ENCODE measurements around the gene CSTB.

Gene CSTB

DNA sequence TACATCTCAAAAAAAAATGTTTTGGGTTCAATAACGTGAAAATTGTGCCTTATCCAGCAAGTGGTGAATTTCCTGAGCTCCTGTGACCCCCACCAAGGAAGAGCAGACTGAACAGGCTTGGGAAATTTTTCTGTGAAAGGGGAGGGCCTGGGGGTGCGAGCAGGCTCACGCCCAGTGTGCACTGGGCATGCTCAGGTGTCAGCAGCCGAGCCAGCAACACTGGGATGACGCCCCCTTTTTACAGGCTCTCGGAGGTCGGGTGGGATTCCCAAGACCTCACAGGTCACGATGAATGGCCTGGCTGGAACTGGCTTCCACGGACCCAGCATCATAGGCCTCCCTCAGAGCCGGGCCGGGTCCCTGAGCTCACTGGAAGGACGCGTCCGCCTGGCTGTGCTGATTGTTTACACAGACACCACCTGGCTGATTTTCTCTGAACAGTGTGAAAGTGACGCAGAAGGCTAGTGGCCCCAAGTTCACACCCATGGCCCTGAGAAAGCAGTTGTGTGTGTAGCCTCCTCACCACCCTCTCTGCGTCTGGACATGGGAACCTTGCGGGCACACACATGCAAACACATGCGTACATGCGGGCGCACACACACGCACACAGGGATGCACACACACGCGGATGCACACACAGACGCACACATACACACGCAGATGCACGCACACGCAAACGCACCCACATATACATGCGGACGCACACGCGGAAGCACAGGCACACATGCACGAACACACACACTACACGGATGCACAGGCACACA, 9.2 kb downstream of the CSTB start:
- DNase-seq: no peak

DNA sequence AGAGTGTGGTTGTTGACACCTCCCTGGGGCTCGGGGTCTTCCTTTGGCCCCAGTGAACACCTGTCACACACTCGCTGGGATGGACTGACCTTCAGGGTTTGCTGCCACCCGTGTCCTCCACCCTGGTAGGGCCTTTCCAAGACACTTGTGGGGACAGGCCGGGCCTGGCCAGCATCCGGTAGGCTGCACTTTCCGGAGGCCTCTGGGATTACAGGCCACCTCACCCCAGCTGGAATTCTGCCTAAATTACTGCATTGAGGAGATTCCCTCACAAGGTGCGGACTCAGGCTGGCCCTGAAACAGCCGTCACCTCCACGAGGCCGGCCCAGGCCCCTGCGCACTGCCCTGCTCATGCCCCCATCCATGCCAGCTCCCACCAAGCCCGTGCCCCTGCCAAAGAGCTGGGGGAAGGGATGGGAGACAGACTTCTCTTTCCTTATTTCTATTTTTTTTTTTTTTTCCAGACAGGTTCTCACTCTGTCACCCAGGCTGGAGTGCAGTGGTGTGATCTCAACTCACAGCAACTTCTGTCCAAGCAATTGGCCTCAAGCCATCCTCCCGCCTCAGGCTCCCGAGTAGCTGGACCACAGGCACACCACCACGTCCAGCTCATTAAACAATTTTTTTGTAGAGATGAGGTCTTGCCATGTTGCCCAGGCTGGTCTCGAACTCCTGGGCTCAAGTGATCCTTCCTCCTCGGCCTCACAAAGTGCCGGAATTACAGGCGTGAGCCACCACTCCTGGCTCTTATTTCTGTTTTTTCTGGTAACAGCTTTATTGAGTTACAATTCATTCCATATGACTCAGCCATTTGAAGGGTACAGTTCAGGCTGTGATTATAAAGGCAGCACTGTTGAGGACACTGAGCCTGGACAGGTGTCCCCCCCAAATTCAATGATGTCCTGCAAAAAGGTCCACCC, 11.3 kb downstream of the CSTB start:
- DNase-seq: no peak

DNA sequence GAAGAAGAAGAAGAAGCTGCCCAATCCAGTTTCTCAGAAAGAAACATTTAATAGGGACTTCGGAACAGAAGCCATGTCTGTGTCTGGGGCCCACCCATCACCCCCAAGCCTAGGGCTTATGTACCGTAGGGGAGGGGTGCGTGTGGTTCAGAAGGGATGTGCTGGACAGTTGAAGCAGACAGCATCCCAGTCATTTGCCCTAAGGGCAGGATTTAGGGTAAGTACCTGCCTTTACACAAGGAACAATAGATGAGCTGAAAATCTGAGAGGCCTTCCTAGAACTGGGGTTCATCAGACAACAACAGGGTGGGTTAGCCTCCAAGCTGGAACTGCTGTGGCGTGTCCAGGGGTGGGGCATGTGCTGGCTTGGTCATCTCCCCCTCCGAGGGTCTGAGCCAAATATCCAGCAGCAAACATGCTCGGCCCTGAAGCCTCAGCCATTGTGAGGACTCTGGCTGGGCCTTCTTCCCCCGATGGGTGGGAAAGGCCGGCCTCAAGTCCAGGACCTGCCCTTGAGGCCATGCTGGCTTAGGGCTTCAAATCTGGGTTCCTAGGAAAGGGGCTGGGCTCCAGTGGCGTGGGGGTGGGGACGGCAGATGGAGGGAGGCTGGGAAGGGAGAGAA, 12.1 kb downstream of the CSTB start:
- no peak for DNase-seq

DNA sequence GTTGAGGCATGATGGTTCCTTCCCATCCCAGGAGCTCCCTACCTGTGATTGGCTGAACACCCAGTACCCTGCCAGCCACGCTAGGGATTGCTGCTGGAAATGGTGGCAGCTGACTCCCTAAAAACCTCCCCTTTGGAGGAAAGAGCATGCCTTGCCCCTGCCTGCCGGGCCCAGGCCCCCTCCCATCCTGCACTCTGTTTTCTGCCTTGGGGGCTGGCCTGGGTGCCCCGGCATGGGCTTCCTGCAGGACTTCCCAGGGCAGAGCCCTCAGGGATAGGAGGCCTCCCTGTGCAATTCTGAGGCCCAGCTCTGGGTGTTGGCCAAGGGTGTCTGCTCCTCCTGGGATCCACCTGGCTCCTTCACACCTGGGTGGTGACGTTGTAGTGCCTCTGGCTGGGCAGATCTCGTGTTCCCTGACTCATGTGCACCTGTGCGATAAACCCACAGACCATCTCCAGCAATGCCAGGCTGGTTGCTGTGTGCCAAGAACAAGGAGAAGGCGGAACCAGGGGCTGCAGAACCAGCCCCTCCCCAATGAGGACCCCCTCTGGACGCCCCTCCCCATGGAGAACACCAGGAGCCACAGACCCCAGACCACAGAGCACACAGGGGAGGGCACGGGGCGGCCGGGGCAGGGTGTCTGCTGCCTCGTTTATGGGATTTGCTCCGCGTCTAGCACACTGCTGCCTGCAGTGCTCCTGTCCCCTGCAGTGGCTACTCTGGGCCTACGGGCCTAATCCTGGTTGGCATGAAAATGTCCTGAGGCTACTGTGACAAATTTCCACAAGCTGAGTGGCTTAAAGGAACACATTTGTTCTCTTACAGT, 13.6 kb downstream of the CSTB start:
- no peak for DNase-seq

DNA sequence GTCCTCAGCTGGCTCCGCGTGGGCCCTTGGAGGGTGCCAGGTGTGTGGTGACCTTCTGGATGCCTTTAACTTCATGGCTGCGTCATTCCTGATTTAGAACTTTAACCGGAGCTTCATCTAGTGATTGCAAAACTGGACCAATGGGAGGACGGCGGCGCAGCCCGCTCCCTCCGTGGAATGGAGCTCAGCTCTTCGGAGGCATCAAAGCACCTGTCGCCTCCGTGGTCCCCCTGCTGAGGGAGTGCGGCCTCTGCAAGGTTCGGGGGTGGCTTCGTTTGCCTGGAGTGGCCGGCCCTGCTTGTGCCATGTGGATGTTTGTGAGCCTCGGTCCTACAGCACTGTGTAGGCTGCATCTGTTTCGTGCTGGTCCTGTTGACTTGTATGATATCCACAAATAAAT, 14.2 kb downstream of the CSTB start:
- DNase-seq: no peak

DNA sequence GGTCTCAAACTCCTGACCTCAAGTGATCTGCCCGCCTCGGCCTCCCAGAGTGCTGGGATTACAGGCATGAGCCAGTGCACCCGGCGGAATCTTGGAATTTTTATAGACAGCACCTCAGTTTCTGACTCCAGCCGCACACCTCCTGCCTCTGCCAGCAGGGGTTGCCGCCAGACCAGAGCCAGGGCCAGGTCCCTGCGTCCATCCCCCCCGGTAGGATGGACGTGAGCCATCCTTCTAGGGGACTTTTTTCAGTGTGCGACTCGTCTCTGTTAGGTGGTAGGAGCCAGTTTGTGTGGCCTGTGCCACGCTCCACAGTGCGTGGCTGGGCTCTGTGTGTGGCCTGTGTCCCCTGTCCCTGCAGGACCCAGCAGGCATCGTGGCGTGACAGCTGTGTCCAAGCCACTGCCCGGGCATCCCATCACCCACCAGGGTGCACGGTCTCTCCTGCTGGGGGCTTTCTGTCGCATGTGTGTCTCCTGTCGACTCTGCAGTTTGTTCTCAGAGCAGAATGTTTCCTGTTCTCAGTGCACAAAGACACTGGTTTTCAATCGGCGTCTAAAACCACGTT, 15.6 kb downstream of the CSTB start:
- DNase-seq: no peak

DNA sequence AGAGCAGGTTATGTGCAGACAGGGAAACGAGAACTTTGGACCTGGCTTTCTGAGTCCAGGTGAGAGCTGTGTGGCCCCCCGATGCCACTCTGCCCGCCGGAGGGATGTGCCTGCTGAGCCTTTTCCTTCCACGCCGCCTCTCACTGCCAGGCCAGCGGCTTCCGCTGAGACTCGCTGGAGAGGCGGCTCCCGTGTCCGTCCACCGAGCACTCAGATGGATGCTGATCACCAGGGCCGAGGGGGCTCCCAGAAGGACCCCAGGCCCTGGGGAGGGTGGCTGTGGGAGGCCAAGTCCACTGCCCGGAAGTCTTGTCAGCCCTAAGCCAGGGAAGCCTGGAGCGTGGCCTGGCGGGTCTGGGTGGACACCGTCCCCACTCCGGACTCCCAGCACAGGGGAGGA, 16.5 kb downstream of the CSTB start:
- no peak for DNase-seq

DNA sequence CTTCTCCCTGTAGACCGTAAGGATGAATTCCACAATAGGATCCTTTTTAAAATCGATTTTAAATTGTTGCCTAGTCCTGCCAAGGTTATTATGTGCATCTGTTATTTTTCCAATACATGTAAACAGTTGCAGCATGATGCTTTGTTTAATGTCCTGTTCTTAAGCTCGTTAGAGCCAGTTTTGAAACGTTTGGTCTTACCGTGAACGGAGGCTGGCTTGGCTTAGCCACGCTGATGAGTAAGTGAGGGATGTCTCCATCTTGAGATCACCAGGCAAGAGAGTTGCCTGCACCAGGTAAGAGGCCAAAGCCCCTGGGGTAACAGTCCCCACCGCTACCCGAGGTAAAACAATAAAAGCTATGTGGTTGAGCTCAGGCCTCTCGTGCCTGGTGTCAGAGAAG, 17.3 kb downstream of the CSTB start:
- DNase-seq: no peak

DNA sequence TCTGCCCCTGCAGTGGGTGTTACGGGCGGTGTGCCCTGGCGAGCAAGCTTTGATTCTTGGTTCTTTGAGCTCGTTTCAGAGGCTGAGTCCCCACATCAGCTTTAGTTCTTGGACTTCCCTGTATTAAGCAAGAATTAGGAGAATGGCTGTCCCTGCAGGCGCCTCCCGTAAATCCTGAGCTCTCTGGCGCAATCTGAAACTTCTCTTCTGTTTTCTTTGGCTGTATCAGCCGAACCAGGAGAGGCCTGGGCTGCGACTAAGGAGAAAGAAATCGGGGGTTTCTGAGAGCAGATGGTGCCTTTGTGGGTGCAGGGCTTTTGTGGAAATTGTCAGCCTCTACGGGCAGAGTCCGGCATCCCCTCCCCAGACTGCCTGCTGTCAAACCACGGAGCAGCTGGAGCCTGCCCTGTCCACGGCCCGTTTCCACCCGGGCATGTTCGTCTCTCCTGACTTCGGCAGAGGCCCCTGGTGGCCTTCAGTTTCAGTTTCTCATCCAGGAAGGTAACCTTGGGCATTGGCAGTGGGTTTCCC, 17.9 kb downstream of the CSTB start:
- no peak for DNase-seq

DNA sequence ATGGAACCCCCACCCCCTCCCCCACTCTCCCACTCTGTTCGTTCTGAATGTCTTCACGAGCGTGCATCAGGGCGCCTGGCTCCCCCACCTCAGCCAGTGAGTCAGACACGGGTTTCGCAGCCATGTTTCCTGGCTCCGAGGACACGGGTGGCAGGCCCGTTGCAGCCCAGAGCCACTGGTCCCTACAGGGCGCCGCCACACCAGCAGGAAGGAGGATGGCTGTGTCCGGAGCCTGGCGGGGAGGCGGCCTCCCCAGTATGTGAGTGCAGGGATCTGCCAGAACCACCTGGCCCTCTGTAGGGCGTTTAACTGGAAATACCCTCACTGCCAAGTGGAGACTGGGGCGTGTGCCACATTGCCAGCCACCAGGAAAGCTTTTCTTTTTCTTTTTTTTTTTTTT, 18.5 kb downstream of the CSTB start:
- no peak for DNase-seq

DNA sequence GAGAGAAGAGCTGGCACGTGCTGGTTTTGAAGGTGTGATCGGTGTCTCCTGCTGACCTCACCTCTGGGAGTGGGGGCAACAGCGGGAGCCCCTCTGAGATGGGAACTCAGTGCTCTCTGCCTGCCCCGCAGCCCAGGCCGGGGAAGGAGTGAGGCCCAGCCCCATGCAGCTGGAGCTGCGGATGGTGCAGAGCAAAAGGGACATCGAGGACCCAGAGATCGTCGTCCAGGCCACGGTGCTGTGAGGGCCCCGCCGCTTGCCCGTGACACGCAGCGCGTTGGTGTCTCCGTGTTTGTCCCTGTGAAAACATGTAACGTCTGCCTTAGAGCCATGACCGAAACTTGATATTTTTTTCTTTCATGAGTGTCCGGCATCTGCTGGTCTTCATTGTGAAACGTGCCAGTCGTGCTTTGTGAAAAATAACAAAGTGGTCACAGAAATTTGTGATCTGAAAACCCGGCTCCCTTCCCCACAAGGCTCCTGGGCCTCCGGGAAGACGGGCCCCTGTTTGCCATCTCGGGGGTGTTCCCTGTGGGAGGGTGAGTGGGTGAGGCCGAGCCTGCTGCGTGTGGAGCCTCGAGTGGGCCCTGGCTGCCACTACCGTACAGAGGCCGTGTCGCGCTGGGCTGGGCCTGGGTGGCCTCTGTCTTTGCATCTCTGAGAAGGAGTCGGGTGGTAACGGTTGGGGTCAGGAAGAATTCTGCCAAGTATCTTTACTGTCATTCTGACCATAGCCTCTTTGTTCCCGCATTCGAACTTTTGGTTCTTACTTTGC, 20.1 kb downstream of the CSTB start:
- DNase-seq: no peak

DNA sequence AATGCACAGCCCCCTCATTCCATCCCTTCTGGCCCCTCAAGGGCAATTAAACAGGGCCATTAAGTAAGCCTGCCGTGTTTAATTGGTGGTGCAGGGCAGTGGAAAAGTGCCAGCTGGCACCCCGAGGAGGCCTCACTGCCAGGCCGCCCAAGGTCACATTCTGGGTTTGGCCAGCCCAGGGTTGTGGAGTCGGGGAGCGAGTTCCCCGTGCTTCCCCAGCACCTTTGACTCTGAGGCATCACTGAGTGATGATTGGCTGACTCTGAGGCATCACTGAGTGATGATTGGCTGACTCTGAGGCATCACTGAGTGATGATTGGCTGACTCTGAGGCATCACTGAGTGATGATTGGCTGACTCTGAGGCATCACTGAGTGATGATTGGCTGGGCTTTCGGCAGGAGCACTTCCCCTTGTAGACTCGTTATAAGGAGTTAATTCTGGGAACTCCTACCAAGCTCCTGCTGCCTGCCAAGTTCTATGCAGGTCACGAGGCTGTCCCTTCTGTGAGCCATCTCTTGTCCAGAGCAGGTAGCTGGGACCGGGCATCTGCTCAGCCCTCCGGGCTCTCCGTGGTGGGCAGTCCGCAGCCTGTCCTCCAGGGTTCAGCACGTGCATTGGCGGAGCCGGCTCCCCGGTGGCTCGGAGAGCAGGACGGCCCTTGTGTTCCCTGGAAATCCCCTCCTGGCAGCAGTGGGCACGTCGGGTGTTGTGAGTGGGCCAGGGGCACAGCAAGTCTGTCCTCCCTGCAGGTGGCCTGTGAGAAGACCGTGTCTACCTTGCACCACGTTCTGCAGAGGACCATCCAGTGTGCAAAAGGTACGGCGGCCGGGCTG, 20.9 kb downstream of the CSTB start:
- DNase-seq: no peak

DNA sequence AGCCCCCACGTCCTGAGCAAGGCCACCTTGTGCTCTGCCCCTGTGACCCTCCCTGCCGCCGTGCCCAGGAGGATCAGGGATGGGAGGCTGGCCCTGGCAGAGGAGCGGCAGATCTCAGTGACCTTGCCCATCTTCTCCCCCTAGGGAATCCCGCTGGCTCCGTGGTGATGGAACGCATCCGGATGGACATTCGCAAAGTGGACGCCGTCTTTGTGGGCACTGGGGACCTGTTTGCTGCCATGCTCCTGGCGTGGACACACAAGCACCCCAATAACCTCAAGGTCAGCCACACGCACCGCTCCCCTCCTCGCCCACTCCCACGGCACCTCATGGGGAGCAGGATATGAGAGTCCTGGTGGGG, 22.7 kb downstream of the CSTB start:
- no peak for DNase-seq

DNA sequence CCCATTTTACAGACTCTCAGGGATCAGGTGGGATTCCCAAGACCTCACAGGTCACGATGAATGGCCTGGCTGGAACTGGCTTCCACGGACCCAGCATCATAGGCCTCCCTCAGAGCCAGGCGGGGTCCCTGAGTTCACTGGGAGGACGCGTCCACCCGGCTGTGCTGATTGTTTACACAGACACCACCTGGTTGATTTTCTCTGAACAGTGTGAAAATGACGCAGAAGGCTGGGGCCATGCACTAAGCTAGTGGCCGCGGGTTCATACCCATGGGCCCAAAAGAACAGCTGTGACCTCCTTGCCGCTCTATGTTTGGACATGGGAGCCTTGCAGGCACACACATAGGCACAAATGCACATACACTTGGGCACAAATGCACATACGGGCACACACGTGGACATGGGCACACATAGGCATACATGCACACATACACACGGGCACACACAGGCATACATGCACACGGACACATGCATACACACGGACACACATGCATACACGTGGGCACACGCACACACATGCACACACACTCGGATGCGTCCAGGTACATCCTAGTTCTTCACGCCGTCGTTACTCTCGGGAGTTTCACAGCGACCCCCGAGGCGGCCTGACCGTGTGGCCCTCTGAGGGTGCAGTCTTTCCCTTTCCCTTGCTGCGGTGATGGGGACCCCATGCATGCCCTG, 23.2 kb downstream of the CSTB start:
- no peak for DNase-seq

DNA sequence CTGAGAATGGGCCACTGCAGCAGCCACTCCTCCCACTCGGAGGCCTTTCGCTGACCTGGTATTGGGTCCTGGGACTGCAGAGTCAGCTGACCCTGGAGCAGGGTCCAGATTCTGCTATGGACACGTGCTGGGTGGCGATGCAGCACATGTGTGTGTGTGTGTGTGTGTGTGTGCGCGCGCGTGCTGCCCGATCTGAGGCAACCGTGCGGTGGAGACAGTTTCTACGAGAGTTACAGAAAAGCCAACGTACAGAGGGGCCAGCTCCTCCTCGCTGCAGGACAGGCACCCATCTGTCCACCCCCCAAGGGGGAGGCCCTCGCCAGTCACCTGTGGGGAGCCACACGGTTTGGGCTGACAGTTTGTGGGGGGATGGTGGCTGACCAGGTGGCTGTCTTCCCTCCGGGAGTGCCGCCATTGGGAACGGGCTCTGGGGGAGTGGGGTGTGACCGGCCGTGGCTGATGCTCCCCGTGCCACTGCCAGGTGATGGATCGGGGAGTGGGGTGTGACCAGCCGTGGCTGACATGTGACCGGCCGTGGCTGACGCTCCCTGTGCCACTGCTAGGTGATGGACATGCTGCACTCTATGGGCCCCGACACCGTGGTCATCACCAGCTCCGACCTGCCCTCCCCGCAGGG, 24.0 kb downstream of the CSTB start:
- no peak for DNase-seq

DNA sequence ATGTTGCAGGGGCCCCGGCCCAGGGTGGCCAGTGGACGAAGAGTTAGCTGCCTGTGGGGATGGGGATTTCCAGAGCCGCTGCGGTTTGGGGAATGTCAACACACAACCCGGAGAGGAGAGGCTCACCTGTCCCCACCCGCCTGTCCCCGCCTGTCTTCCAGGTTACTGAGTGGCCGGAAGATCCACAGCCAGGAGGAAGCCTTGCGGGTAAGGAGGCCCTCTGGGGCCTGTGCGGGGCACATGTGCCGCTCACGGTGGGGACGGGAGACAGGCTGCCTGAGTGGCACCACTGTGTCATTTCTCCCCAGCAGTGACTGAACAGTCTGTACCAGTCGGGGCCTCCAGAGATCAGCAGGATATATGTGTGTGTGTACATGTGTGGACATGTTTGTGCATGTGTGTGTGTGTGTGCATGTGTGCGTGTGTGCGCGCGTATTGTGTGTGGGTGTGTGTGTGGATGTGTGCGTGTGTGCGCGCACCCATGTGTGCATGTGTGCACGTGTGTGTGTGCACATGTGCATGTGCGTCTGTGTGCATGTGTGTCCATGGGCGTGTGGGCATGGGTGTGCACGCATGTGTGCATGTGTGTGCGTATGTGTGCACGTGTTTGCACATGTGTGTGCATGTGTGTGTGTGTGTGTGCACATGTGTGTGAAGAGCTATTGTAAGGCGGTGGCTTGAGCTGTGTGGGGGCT, 25.6 kb downstream of the CSTB start:
- no peak for DNase-seq

DNA sequence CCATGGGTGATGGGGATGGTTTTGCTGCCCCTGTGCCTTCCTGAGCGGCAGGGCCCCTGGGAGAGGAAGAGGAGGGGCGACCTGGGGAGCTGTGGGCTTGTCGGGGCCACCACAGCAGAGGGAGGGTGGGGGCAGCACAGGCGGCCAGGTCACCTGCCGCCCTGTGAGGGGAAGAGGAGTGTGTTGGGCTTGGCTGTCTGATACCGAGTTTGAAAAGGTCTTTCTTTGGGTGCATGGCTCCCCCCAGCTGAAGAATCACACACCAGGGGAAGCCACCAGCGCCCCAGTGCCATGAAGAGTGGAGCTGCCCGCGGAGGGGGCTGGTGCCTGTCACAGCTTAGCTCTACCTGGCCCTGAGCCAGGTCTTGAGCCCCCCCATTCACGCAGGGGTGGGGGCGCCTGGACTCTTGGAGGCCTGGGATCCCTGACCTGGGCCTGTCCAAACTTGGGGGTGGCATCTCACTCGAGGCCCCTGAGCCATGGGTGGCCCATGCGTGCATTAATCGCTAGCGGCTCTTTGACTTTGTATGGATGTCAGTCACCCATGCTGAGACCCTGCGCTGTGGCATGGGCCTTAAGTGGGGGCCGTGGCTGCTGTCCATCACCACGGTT, 26.4 kb downstream of the CSTB start:
- no peak for DNase-seq

DNA sequence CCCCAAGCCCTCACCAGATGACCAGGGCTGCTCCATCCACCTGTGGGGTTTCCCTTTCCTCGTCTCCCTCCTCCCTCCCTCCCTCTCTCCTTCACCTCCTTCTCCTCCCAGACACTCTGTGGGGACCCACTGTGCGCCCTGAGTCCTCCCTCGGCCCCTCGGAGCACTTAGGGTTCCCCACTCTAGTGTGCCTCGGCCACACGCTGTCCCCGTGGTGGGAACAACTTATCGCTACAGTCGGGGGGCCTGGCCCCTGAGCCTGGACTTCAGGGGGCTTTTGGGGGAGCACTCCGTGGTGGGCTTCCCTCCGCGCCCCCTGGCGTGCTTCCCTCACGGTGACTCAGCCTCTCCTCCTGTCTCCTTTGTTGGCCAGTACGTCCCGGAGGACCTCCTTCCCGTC, 27.5 kb downstream of the CSTB start:
- DNase-seq: no peak

All from NCI-H2081 treated with DMSO at 0.1 percent for 48 hours (cell line).